ENCODE data around the gene BEST3. TPM values are rescaled to one million over a fixed set of nuclear protein-coding genes. Genes with fewer than 3 reads are reported as not detected.

The BEST3 gene
- total RNA-seq, 1 experiment from 2014 or later = not detected

DNA sequence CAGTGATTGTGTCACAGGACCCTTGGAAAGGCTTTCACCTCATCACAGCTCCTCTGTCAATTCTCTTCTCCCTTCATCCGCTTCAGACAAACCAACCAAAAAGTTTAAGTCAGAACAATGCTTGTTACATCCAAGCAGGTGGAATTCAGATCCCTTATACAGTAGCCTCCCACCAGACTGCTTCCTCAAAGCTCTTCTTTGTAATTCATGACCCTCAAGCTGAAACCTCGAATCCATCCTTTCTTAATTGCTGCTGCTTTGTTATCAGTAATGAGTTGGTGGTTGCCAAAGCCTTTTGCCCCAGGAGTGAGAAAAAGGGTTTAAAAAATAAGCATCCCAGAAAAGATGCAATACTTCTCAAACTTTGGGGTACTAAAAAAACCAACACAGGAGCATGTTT, 9.5 kb downstream of the BEST3 start:
- Mint-ChIP-seq H3K4me1 (peaks cover 42% of the 10 kb centered on the region), H3K4me3 (peak overlapping the region; percentile 2; the same call in 1 of the 2 replicates), H3K36me3 (no peaks in the 10 kb centered on the region), H3K27me3 (ENCODE audit: low read depth) (no peaks in the 10 kb centered on the region), H3K9me3 (no peaks in the 10 kb centered on the region; the same call in 1 of the 2 replicates), H3K27ac (peak overlapping the region; percentile 32)
- POLR2A ChIA-PET = no interaction called here
- CTCF ChIA-PET = interaction anchor here (0.8 kb wide), 1 partner anchor 49 kb away, joined by 3 read pairs; no protein-coding TSS in a partner anchor
- ATAC-seq = peak; percentile 65
- no peak for DNase-seq (ENCODE audit: low spot score)
- TF ChIP-seq, protein P1, sequence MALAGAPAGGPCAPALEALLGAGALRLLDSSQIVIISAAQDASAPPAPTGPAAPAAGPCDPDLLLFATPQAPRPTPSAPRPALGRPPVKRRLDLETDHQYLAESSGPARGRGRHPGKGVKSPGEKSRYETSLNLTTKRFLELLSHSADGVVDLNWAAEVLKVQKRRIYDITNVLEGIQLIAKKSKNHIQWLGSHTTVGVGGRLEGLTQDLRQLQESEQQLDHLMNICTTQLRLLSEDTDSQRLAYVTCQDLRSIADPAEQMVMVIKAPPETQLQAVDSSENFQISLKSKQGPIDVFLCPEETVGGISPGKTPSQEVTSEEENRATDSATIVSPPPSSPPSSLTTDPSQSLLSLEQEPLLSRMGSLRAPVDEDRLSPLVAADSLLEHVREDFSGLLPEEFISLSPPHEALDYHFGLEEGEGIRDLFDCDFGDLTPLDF (CRISPR knock-in tag; IDR thresholded peaks at IDR 0.05) = no peak

DNA sequence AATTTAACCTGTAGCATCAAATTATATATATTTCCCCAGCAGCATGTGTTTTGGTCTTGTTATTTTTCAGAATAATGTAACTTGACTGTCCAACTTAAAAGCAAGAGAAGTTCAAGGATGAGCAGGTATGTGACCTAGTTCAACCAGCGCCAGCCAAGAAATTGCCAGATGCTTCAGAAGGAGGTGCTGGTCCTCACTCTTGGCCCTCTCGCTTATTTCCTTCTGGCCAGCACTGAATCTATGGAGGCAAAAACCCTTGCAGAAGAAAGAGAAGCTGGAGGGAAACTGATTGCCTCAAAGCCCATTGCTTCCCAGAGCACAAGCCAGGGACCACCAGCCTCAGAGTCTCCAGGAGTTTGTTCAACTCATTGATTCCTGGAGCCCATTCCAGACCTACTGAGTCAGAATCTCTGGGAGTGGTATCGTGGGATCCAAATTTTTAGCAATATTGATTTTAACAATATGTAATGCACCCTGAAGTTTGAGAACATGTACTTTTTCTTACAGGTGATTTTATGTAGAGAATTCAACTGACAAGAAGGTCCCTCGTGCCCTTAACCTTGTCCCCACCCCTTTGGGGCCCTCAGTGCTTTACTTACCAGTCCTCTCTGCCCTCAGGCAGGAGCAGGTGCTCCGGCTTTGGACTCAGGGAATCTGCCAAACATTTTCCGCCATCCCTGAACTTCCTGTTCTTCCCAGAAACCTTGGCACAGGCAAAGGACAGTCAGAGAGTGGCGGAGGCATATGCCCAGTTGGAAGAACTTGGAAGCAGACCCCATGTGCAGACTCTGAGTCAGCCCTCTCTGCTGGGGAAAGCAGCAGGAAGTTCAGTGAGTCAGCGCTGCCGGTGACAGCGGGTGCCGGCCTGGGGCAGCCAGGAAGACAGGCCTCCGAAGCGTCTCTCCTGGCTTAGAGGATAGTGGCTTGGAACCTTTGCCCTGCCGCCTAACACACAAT, 10.4 kb downstream of the BEST3 start:
- Mint-ChIP-seq H3K27ac (peak overlapping the region; percentile 33; the same call in 1 of the 2 replicates), H3K4me3 (no peak overlapping the region), H3K36me3 (no peaks in the 10 kb centered on the region), H3K9me3 (no peaks in the 10 kb centered on the region; the same call in 1 of the 2 replicates), H3K27me3 (ENCODE audit: low read depth) (no peaks in the 10 kb centered on the region), H3K4me1 (peaks cover 51% of the 10 kb centered on the region)
- TF ChIP-seq FOXP1 (CRISPR knock-in tag; IDR thresholded peaks at IDR 0.05; ENCODE audit: borderline replicate concordance) = no peak
- TF ChIP-seq ZNF423 (CRISPR knock-in tag; IDR thresholded peaks at IDR 0.05) = peak; percentile 52; the same call in 1 of the 2 replicates
- TF ChIP-seq IRF2 (CRISPR knock-in tag; IDR thresholded peaks at IDR 0.05; ENCODE audit: borderline replicate concordance, low read depth) = no peak
- peak; percentile 93 for ATAC-seq
- ChIA-PET POLR2A (no interaction called here), CTCF (no interaction called here)
- DNase-seq (ENCODE audit: low spot score) = peak; percentile 59

DNA sequence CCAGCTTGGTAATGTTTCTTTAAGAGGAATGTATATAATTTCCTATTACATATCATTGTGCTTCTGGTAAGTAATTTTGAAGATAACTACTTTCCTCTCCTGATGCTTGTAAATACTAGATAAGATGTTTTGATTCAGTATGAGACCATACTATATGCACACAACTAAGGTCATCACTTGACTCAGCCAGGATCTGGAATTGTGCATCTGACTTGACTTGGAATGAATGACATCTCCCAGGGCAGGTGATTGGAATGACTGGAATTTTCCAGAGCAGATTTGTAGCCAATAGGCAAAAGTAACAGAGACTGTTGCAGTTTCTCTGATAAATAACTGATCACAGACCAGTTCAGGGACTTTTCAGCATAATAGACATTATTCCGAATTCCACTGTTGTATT, 11.1 kb downstream of the BEST3 start:
- Mint-ChIP-seq H3K36me3 (no peaks in the 10 kb centered on the region), H3K27ac (no peak overlapping the region), H3K27me3 (ENCODE audit: low read depth) (no peaks in the 10 kb centered on the region), H3K4me1 (peaks cover 51% of the 10 kb centered on the region), H3K4me3 (no peak overlapping the region), H3K9me3 (no peaks in the 10 kb centered on the region; the same call in 1 of the 2 replicates)
- POLR2A ChIA-PET = no interaction called here
- DNase-seq (ENCODE audit: low spot score) (no peak), ATAC-seq (no peak)
- TF ChIP-seq, protein P2, sequence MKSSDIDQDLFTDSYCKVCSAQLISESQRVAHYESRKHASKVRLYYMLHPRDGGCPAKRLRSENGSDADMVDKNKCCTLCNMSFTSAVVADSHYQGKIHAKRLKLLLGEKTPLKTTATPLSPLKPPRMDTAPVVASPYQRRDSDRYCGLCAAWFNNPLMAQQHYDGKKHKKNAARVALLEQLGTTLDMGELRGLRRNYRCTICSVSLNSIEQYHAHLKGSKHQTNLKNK (CRISPR knock-in tag; IDR thresholded peaks at IDR 0.05) = no peak
- TF ChIP-seq PRRX2 (CRISPR knock-in tag; IDR thresholded peaks at IDR 0.05) (no peak), JUN (CRISPR knock-in tag; IDR thresholded peaks at IDR 0.05) (no peak), CREM (CRISPR knock-in tag; IDR thresholded peaks at IDR 0.05) (no peak), ZNF232 (CRISPR knock-in tag; IDR thresholded peaks at IDR 0.05) (no peak), MXD4 (CRISPR knock-in tag; IDR thresholded peaks at IDR 0.05; ENCODE audit: borderline replicate concordance) (no peak), TEAD4 (CRISPR knock-in tag; IDR thresholded peaks at IDR 0.05) (no peak), KAT7 (CRISPR knock-in tag; IDR thresholded peaks at IDR 0.05; ENCODE audit: borderline replicate concordance) (no peak), GRHL2 (CRISPR knock-in tag; IDR thresholded peaks at IDR 0.05; ENCODE audit: insufficient replicate concordance, severe bottlenecking) (no peak), SMAD3 (CRISPR knock-in tag; IDR thresholded peaks at IDR 0.05; ENCODE audit: borderline replicate concordance) (no peak), EMX1 (CRISPR knock-in tag; IDR thresholded peaks at IDR 0.05) (no peak), MYBL2 (CRISPR knock-in tag; IDR thresholded peaks at IDR 0.05) (no peak), ZNF423 (CRISPR knock-in tag; IDR thresholded peaks at IDR 0.05) (no peak)
- TF ChIP-seq, protein P3, sequence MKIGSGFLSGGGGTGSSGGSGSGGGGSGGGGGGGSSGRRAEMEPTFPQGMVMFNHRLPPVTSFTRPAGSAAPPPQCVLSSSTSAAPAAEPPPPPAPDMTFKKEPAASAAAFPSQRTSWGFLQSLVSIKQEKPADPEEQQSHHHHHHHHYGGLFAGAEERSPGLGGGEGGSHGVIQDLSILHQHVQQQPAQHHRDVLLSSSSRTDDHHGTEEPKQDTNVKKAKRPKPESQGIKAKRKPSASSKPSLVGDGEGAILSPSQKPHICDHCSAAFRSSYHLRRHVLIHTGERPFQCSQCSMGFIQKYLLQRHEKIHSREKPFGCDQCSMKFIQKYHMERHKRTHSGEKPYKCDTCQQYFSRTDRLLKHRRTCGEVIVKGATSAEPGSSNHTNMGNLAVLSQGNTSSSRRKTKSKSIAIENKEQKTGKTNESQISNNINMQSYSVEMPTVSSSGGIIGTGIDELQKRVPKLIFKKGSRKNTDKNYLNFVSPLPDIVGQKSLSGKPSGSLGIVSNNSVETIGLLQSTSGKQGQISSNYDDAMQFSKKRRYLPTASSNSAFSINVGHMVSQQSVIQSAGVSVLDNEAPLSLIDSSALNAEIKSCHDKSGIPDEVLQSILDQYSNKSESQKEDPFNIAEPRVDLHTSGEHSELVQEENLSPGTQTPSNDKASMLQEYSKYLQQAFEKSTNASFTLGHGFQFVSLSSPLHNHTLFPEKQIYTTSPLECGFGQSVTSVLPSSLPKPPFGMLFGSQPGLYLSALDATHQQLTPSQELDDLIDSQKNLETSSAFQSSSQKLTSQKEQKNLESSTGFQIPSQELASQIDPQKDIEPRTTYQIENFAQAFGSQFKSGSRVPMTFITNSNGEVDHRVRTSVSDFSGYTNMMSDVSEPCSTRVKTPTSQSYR (CRISPR knock-in tag; IDR thresholded peaks at IDR 0.05) = no peak
- TF ChIP-seq, protein P4, sequence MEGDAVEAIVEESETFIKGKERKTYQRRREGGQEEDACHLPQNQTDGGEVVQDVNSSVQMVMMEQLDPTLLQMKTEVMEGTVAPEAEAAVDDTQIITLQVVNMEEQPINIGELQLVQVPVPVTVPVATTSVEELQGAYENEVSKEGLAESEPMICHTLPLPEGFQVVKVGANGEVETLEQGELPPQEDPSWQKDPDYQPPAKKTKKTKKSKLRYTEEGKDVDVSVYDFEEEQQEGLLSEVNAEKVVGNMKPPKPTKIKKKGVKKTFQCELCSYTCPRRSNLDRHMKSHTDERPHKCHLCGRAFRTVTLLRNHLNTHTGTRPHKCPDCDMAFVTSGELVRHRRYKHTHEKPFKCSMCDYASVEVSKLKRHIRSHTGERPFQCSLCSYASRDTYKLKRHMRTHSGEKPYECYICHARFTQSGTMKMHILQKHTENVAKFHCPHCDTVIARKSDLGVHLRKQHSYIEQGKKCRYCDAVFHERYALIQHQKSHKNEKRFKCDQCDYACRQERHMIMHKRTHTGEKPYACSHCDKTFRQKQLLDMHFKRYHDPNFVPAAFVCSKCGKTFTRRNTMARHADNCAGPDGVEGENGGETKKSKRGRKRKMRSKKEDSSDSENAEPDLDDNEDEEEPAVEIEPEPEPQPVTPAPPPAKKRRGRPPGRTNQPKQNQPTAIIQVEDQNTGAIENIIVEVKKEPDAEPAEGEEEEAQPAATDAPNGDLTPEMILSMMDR (IDR thresholded peaks at IDR 0.05) = no peak
- TF ChIP-seq, protein P5, sequence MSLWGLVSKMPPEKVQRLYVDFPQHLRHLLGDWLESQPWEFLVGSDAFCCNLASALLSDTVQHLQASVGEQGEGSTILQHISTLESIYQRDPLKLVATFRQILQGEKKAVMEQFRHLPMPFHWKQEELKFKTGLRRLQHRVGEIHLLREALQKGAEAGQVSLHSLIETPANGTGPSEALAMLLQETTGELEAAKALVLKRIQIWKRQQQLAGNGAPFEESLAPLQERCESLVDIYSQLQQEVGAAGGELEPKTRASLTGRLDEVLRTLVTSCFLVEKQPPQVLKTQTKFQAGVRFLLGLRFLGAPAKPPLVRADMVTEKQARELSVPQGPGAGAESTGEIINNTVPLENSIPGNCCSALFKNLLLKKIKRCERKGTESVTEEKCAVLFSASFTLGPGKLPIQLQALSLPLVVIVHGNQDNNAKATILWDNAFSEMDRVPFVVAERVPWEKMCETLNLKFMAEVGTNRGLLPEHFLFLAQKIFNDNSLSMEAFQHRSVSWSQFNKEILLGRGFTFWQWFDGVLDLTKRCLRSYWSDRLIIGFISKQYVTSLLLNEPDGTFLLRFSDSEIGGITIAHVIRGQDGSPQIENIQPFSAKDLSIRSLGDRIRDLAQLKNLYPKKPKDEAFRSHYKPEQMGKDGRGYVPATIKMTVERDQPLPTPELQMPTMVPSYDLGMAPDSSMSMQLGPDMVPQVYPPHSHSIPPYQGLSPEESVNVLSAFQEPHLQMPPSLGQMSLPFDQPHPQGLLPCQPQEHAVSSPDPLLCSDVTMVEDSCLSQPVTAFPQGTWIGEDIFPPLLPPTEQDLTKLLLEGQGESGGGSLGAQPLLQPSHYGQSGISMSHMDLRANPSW (CRISPR knock-in tag; conservative IDR thresholded peaks at IDR 0.05; ENCODE audit: low read depth) = no peak
- CTCF ChIA-PET = no interaction called here

Measured in WTC11 (cell line).